ENCODE measurements around the gene DZIP1L.

Gene DZIP1L

DNA sequence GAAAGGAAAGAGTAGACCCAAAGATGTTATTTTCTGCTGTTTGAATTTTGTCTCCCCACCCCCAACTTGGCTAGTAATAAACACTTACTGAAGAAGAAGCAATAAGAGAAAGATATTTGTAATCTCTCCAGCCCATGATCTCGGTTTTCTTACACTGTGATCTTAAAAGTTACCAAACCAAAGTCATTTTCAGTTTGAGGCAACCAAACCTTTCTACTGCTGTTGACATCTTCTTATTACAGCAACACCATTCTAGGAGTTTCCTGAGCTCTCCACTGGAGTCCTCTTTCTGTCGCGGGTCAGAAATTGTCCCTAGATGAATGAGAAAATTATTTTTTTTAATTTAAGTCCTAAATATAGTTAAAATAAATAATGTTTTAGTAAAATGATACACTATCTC lies 83.9 kb downstream of the DZIP1L start:
- H3K4me3 ChIP-seq (replicated peaks; ENCODE audit: low read depth, low read length): no peak overlapping the region
- TF ChIP-seq, protein P1, sequence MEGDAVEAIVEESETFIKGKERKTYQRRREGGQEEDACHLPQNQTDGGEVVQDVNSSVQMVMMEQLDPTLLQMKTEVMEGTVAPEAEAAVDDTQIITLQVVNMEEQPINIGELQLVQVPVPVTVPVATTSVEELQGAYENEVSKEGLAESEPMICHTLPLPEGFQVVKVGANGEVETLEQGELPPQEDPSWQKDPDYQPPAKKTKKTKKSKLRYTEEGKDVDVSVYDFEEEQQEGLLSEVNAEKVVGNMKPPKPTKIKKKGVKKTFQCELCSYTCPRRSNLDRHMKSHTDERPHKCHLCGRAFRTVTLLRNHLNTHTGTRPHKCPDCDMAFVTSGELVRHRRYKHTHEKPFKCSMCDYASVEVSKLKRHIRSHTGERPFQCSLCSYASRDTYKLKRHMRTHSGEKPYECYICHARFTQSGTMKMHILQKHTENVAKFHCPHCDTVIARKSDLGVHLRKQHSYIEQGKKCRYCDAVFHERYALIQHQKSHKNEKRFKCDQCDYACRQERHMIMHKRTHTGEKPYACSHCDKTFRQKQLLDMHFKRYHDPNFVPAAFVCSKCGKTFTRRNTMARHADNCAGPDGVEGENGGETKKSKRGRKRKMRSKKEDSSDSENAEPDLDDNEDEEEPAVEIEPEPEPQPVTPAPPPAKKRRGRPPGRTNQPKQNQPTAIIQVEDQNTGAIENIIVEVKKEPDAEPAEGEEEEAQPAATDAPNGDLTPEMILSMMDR (IDR thresholded peaks at IDR 0.05; ENCODE audit: low read depth, low read length, missing control alignments): no peak
- no peak for DNase-seq (ENCODE audit: extremely low read depth, low read depth)

DNA sequence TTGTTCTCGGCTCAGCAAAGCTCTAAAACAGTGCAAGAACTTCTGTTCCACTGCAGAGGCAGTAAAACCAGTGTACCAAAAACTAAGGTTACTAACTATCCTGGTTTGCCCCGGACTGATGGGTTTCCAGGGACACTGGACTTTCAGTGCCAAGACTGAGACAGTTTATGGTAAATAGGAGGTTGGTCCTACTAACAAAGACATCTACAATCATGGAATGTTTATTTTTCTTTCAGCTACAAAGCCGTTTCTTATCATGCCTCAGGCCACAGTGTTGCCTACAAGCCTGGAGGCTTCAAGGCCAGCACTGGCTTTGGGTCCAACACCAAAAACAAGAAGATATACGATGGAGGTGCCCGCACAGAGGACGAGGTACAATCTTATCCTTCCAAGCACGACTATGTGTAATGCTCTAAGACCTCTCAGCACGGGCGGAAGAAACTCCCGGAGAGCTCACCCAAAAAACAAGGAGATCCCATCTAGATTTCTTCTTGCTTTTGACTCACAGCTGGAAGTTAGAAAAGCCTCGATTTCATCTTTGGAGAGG lies 84.6 kb downstream of the DZIP1L start:
- no peak for DNase-seq (ENCODE audit: extremely low read depth, low read depth)
- TF ChIP-seq, protein P1 (IDR thresholded peaks at IDR 0.05; ENCODE audit: low read depth, low read length, missing control alignments): no peak
- no peak overlapping the region for H3K4me3 ChIP-seq (replicated peaks; ENCODE audit: low read depth, low read length)

DNA sequence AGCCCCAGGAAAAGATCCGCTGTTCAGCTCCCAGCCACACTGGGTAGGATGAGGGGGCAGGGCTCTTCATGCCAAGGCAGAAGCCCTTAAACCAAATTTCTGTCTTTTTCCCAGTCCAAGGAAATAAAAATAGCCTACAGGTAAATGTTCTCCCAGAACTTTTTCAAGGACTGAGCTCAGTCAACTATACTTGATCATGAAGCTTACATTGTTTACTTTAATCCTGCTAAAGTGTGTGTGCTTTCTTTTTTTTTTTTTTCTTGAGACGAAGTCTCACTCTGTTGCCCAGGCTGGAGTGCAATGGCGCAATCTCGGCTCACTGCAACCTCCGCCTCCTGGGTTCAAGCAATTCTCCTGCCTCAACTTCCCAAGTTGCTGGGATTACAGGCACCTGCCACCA lies 87.6 kb downstream of the DZIP1L start:
- DNase-seq (ENCODE audit: extremely low read depth, low read depth): no peak
- H3K4me3 ChIP-seq (replicated peaks; ENCODE audit: low read depth, low read length): no peak overlapping the region

DNA sequence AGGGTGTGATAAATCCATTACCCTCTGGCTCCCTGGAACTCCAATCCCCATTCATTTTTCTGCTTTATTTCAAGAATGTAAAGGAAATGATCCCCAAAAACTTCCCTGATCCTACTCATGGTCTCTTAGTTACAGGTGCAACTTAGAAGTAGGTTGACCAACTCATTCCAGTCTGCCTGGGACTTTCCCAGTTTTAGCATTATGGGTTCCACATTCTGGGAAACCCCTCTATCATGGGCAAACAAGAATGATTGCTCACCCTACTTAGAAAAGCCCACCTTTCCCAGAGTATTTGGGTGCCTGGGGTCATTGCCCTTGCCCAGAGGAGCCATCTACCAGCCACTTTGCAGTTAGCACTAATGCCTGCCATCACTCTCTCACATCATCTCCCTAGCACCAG lies 89.9 kb downstream of the DZIP1L start:
- no peak for DNase-seq (ENCODE audit: extremely low read depth, low read depth)
- TF ChIP-seq, protein P1 (IDR thresholded peaks at IDR 0.05; ENCODE audit: low read depth, low read length, missing control alignments): no peak
- no peak overlapping the region for H3K4me3 ChIP-seq (replicated peaks; ENCODE audit: low read depth, low read length)

More for the DNA sequence above, 87.6 kb downstream of the DZIP1L start:
- TF ChIP-seq, protein P1 (IDR thresholded peaks at IDR 0.05; ENCODE audit: low read depth, low read length, missing control alignments): no peak

DNA sequence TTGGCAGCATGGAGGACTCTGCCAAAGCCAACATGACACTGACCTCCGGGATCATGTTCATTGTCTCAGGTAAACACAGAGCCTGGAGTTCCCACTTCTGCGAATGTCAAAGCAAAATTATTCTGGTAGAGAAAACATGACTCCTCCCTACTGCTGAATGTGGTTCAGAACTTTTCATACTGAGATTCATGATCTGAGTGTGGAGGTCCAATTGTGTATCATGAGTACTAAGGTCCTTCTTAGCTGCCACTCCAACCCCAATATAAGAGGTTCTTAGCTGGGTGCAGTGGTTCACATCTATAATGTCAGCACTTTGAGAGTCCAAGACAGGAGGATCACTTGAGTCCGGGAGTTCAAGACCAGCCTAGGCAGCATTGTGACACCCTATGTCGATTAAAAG lies 91.7 kb downstream of the DZIP1L start:
- TF ChIP-seq, protein P1 (IDR thresholded peaks at IDR 0.05; ENCODE audit: low read depth, low read length, missing control alignments): no peak
- DNase-seq (ENCODE audit: extremely low read depth, low read depth): no peak
- no peak overlapping the region for H3K4me3 ChIP-seq (replicated peaks; ENCODE audit: low read depth, low read length)

DNA sequence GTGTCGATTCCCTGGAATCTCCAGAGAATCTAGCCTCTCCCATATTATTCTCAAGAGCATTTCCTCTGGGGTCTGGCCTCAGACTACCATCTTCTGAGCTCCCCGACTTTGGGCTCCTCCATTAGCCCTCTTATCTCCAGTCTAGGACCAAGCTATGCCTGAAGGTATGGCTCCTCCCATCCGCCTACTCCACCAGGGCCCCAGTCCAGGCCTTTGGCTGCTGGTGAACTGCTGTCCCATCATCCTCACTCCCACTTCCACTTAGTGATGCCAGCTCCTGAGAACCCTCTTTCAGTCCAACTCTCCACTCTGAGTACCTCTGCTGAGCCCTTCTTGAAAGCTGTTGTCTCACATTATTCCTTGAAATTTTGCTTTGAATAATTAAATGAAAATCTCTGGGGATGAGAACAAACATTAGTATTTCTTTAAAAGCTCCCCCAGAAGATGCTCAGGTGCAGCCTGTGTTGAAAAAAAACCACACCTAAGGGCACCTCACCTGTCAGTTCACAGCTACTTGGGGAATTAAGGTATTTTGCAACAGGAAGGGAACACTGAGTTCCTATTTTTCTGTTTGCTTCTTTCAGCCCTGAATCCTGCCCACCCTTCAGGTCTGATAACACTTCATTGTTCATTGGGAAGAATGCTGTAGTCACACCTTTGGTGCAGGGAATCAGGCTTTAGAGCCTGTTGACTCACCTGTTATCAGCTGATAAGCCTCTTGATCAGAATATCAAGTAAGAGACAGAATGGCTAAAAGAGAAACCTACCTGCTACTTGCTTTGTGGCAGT lies 95.9 kb downstream of the DZIP1L start:
- no peak for DNase-seq (ENCODE audit: extremely low read depth, low read depth)
- TF ChIP-seq, protein P1 (IDR thresholded peaks at IDR 0.05; ENCODE audit: low read depth, low read length, missing control alignments): no peak
- no peak overlapping the region for H3K4me3 ChIP-seq (replicated peaks; ENCODE audit: low read depth, low read length)
